NCI-H2081 treated with DMSO at 0.1 percent for 48 hours (cell line): Measurements from ENCODE around the gene MIOX.
"Not testable (repeated sequence)": the region's sequence is repeated elsewhere in the genome, so short reads cannot be mapped to it uniquely, and the experiment has no call there.

ENCODE experiments used
- DNase-seq: peaks from one replicate; lab custom pipeline; 2025; lab: John Stamatoyannopoulos, UW

The MIOX gene

GRCh38 chr22:50529897-50530579 is 43.4 kb downstream of the MIOX start, which contains the start of gene TYMP:
Gene TYMP, minus strand, starts transcription at chr22:50530012. Its CDS starts 303 bp downstream, at chr22:50529709.
- DNase-seq = no peak

GRCh38 chr22:50530580-50530876 is 43.9 kb downstream of the MIOX start:
- DNase-seq = no peak

GRCh38 chr22:50530877-50531545 is 44.4 kb downstream of the MIOX start:
- DNase-seq = no peak

GRCh38 chr22:50531546-50531961 is 44.9 kb downstream of the MIOX start:
- DNase-seq = no peak

- DNase-seq = no peak
Measured at GRCh38 chr22:50531962-50532674, 45.5 kb downstream of the MIOX start.

- no peak for DNase-seq
Measured at GRCh38 chr22:50532824-50533796, 46.5 kb downstream of the MIOX start.

- DNase-seq = not testable (repeated sequence)
Measured at GRCh38 chr22:50533856-50534711, 47.4 kb downstream of the MIOX start.

- DNase-seq = no peak
Measured at GRCh38 chr22:50535113-50535512, 48.5 kb downstream of the MIOX start.

GRCh38 chr22:50536226-50536625 is 49.6 kb downstream of the MIOX start:
- no peak for DNase-seq

GRCh38 chr22:50537765-50538164 is 51.1 kb downstream of the MIOX start:
- no peak for DNase-seq
